ENCODE measurements around the gene TAF1B.

The TAF1B gene

DNA sequence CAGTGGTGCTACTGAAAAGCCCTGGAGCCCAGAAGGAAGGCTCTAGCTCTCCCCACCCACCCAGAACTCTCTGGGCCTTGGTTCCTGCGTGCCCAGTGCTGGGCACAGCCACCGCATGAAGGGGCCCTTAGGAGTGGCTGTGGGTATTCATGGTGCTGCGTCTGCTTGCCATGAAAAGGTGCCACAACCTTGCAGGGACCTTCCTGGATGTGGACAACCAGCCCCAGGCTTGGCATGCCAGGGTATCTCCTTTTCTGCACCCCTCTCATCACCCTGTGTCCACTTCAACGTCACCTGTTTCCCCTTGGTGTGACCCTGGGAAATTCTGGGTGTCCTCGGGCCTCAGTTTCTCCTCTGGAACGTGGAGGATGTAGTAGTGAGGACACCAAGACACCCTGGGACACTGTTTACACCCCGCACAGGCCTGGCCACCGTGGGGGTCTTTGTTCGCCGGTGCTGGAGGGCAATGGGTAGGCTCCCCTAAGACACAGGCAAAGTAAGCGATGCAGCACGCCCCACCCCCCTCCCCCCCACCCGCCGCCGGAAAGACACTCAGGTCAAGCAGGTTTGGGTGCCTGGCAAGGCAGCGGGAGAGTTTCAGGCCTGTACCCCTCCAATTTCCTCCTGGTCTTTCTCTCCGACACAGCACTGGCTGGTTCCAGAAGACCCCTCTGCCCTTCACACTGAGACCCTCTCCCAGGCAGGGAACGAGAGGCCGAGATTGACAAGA, 34.8 kb upstream of the TAF1B start:
- DNase-seq = no peak

DNA sequence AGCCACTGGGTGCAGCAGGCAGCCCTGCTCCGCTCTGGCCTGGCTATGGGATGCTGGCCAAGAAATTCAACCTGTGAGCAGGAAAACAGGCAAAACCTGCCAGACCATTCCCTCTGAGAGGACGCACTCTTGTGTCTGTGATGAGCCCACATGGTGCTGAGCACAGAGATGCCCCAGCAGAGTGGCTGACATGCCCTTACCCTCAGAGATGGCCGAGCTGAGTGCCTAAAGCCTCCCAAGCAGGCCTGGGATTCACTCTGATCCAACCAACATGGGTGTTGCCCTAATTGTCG, 34.3 kb upstream of the TAF1B start:
- no peak for DNase-seq

GRCh38 chr2:9809448-9810088, 33.7 kb upstream of the TAF1B start:
- DNase-seq = no peak

DNA sequence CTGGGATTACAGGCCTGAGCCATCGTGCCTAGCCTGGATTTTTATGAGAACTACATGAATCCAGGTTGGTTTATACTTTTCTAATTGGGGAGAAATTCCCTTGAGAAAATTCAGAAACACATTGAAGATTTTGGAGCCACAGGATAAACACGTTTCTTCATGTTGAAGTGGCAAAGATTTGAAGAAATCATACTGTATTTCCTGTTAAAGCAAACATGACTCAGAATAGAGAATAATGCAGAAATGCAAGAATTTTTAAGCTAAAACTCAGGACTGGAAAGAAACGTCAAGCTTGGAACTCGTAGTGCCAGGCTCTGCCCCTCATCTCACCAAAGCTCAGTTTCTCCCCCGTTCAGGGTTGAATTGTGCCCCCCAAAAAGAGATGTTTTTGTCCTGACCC, 32.1 kb upstream of the TAF1B start:
- no peak for DNase-seq

DNA sequence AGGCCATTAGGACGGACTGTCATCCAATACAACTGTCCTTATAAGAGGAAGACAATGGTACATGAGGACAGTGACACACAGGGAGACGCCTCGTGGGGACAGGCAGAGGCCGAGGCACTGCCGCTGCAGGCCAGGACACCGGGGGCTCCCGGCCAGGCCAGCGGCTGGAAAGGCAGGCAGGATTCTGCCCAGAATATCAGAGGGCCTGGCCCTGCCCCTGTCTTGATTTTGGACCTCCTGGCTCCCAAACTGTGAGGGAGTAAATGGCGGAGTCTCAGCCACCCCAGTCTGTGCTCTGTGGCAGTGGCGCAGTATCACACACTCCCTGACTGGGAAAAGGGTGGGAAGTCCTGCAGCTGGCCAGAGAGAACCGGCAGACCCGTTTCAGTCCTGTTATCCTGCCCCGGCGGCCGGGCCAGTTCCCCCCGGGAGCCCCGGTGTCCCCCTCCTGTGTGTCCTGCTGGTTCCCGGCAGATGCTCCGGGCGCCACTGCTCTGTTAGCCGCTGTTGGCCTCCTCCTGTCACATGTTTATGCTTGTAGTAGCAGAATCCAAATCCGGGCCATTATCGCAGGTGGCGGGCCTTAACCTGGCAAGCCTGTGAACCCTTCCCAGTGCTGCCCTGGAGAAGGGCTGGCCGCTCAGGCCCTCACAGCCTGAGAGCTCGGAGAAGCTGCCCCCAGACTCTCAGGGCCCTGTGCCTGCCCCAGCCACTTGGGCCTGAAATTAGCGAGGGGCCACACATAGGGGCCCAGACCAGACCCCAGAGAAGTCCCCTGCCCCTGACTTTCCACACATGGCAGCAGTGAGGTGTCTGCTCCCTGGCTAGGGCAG, 31.4 kb upstream of the TAF1B start:
- DNase-seq = no peak

- no peak for DNase-seq
These were observed 30.3 kb upstream of the TAF1B start for GRCh38 chr2:9812945-9813311.

DNA sequence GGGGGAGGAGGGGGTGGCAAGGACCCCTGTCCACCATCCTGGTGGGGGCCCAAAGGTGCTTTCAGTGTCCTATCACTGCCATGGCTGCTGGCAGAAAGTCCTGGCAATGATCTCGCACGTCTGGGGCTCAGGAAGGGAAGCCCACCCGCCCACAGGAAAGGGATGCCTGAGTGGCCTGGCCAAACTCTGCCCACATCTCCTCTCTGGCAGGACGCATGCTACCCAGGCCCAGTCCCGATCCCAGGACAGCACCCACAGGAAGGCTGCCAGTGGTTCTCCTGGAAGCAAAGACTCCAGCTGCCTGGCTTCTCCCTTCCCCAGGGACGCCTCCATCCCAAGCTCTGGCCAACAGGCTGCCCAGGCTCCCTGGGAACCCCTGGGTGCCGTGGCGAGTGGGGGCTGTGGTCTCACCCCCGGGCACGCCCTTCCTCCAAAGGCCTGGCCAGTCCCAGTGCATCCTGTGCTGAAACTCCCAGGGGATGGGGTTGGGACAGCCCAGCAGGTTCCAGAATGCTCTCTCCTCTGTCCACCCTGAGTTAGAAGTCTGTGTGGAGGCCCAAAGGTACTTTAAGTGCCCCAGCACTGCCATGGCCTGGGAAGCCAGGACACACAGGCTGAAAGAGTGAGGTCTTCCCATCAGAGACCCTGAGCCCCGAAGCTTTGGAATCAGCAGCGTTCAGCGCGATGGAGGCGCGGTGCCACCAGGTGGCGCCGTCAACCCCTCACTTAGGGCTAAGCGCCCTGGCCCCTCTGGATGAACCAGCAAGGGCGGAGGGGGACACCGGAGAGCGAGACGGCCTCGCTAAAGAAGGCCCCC, 29.8 kb upstream of the TAF1B start:
- peak; percentile 29 to 43 for DNase-seq

- no peak for DNase-seq
These were observed 29.0 kb upstream of the TAF1B start for GRCh38 chr2:9814129-9814868.

DNA sequence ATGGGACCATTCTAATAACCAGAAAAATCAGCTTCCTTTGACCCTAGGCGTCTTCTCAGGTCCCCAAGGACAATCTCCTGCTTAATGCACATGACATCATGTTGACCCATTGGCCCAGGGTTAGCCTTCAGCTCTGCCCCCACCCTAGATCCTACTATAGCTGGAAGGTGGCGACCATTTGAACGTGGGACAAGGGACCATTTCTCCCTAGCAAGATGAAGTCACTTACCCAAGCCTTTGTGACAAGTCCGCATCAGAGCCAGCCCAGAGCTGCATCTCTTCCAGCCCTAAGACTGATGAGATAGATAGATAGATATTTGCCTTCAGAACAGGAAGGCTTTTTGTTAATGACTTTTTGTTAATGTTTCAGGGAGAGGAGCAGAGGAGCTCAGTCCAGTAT, 28.2 kb upstream of the TAF1B start:
- DNase-seq = no peak

- no peak for DNase-seq
These were observed 27.4 kb upstream of the TAF1B start for GRCh38 chr2:9815844-9816279.

- no peak for DNase-seq
These were observed 25.2 kb upstream of the TAF1B start for GRCh38 chr2:9818097-9818496.

GRCh38 chr2:9819551-9819950, 23.7 kb upstream of the TAF1B start:
- DNase-seq = no peak

DNA sequence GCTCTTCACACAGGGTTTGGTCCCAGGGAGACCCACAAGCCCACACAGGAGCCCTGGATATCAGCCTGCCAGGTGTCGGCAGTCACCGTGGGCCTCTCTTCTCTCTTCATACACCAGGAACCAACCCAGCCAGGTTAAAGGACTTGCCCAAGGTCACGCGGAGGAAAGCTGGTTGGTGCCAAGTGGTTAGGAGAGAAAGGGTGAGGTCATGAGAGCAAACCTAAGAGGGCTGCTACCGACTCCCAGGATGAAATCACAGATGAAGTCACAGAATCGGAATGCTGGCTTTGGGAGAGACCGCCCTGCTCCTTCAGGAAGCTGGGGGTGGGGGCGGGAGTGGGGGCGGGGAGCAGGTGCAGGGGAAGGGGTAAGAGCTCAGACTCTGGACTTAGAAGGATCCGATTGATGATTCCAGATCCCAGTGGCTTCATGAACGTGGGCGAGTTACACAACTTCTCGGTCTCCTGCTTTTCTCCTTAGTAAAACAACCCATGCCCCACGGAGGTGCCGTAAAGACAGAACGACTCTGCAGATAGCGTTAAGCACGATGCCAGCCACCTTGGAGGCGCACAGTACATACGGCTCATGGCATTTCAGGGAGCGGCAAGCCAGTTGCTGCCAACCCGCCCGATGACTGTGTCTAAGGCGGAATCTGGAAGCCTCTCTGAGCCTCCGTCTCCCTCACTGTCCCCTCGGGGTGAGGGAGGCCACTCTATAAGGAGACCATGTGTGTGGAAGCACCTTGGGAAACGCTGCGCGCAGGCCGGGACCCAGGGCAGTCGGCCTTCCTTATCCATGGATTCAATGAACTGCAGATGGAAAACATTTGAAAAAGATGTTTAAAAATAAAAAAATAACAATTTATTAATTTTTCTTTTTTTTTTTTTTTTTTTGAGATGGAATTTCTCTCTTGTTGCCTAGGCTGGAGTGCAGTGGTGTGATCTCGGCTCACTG, 23.0 kb upstream of the TAF1B start:
- peak in 1 of 2 experiments; percentile 12 for DNase-seq

DNA sequence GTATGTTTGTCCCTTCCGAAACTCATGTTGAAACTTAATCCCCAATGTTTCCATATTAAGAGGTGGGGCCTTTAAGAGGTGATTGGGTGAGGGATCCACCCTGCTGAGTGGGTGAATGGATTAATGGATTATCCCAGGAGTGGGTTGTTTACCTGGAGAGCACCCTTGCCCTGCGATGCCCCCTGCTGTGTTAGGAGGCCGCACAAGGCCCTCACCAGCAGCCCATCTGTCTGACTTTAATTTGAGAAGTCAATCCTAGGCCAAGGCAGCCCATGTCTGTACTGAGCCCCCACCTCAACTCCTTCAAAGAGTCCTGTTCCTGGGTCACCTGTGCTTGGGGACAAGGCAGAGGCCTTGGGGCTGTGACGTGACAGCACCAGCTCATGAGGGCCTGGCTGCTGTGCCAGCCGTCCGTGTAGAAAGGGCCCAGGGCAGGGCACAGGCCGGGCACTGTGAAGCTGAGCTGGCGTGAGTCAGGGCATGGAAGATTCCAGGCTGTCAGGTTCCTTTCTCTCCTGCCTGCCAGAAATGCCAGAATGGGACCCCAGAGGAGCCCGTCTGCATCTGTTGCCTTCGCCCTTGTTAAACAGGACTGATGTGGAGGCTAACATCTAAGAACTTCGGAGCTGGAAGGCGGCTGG, 21.3 kb upstream of the TAF1B start:
- no peak for DNase-seq

- DNase-seq = no peak
These were observed 18.8 kb upstream of the TAF1B start for GRCh38 chr2:9824441-9824840.

- no peak for DNase-seq
These were observed 18.1 kb upstream of the TAF1B start for GRCh38 chr2:9824956-9825720.

DNA sequence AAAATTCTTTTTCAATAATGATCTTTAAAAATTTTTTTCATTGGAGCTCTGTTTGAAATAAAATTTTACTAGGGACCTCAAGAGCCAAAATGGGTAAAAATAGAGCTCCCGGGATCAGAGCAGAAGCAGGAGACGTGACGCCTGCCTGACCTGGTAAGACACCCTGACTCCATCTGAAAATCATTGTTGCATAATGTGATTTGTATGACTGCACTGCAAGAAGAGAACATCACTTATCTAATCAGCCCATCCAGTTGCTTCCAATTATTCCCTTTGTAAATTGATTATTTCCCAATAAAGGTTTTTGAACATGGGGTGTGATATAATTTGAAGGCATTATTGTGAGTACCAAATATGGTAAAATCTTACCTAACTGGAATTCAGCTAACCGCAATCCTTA, 17.1 kb upstream of the TAF1B start:
- no peak for DNase-seq

- DNase-seq = no peak
These were observed 12.4 kb upstream of the TAF1B start for GRCh38 chr2:9830685-9831410.

- DNase-seq = no peak
These were observed 11.6 kb upstream of the TAF1B start for GRCh38 chr2:9831670-9832069.
